PC-9 (cell line): ENCODE data around the gene ZNF593OS. TPM values are rescaled to one million over a fixed set of nuclear protein-coding genes. Genes with fewer than 3 reads are reported as not detected.

Experiments
- BruUV-seq: library from RNA; stranded (reverse); fragments of 400-500 nt; replicated peaks from 2 replicates; lab custom pipeline; 2021; lab: Mats Ljungman, UMichigan
- CTCF ChIA-PET: fragments of 300-600 bp; sonication (Branson Sonifier 250); formaldehyde crosslinking; loops from one replicate; lab custom pipeline; 2022; ENCODE audit warnings: antibody characterized with exemption; lab: Charles Lee
- POLR2A ChIA-PET: fragments of 300-600 bp; sonication (Branson Sonifier 250); formaldehyde crosslinking; loops from one replicate; lab custom pipeline; 2022; ENCODE audit warnings: antibody characterized with exemption; ENCODE audit not compliant: unreplicated experiment; lab: Charles Lee
- DNase-seq, 2 experiments: peaks; one replicate each; pipeline versions ENCODE4 v3.0.0 to v3.0.0-alpha.2; 2015 to 2022; ENCODE audit warnings: mixed read lengths in 1 of 2
- H2AFZ ChIP-seq: fragments of 200-600 bp; sonication (generic); 2 replicates; pipeline ENCODE4 v1.8.1; 2017; ENCODE audit warnings: antibody characterized with exemption
- H3F3A ChIP-seq: fragments of 200-600 bp; sonication (generic); 2 replicates; pipeline ENCODE4 v1.8.1; 2017; ENCODE audit warnings: antibody characterized with exemption, mild to moderate bottlenecking, low read depth; ENCODE audit not compliant: insufficient read depth
- H3K27ac ChIP-seq: fragments of 200-600 bp; sonication (generic); 2 replicates; pipeline ENCODE4 v1.6.1; 2016; ENCODE audit warnings: mixed run types
- H3K27me3 ChIP-seq: fragments of 200-600 bp; sonication (generic); 2 replicates; pipeline ENCODE4 v1.6.1; 2016; ENCODE audit warnings: low read depth, mixed run types; ENCODE audit not compliant: insufficient read depth
- H3K36me3 ChIP-seq: fragments of 200-600 bp; sonication (generic); 2 replicates; pipeline ENCODE4 v1.6.1; 2016; ENCODE audit warnings: low read depth, mixed run types
- H3K4me1 ChIP-seq: fragments of 200-600 bp; sonication (generic); replicated peaks from 2 replicates; pipeline ENCODE4 v1.6.1; 2016; ENCODE audit warnings: mixed run types; ENCODE audit not compliant: insufficient read depth
- H3K4me2 ChIP-seq: fragments of 200-600 bp; sonication (generic); 2 replicates; pipeline ENCODE4 v1.6.1; 2017; ENCODE audit warnings: mixed run types
- H3K4me3 ChIP-seq: fragments of 200-600 bp; sonication (generic); 2 replicates; pipeline ENCODE4 v1.6.1; 2016; ENCODE audit warnings: mixed run types
- H3K79me2 ChIP-seq: fragments of 200-600 bp; sonication (generic); 2 replicates; pipeline ENCODE4 v1.6.1; 2017; ENCODE audit warnings: low read depth, mixed run types
- H3K9me2 ChIP-seq: fragments of 200-600 bp; sonication (generic); 2 replicates; pipeline ENCODE4 v1.8.1; 2017; ENCODE audit warnings: mild to moderate bottlenecking; ENCODE audit not compliant: insufficient read depth
- H3K9me3 ChIP-seq: fragments of 200-600 bp; sonication (generic); 2 replicates; pipeline ENCODE4 v1.8.1; 2016; ENCODE audit warnings: low read depth; ENCODE audit not compliant: insufficient read depth
- H4K20me1 ChIP-seq: fragments of 200-600 bp; sonication (generic); 2 replicates; pipeline ENCODE4 v1.8.1; 2017; ENCODE audit not compliant: insufficient read depth
- EZH2 ChIP-seq: fragments of 200-600 bp; sonication (generic); IDR thresholded peaks from 2 replicates; pipeline ENCODE4 v1.8.0; 2017; ENCODE audit warnings: antibody characterized with exemption, low read depth
- intact Hi-C: fragments of 100-400 bp; cut with micrococcal nuclease; formaldehyde crosslinking; loops from one replicate; pipeline ENCODE4 v1.10.0; 2022; ENCODE audit not compliant: unreplicated experiment
- total RNA-seq: library from RNA; stranded (reverse); gene quantifications from 2 replicates; pipeline ENCODE4 v1.2.3, GENCODE V29; 2021
- TF ChIP-seq, protein P1 (sequence below): fragments of 200-600 bp; sonication (generic); conservative IDR thresholded peaks from 2 replicates; pipeline ENCODE4 v1.6.1; 2017; ENCODE audit warnings: mixed run types, antibody characterized with exemption, mild to moderate bottlenecking, moderate library complexity

Gene ZNF593OS
- total RNA-seq, 1 experiment from 2014 or later = not detected

DNA sequence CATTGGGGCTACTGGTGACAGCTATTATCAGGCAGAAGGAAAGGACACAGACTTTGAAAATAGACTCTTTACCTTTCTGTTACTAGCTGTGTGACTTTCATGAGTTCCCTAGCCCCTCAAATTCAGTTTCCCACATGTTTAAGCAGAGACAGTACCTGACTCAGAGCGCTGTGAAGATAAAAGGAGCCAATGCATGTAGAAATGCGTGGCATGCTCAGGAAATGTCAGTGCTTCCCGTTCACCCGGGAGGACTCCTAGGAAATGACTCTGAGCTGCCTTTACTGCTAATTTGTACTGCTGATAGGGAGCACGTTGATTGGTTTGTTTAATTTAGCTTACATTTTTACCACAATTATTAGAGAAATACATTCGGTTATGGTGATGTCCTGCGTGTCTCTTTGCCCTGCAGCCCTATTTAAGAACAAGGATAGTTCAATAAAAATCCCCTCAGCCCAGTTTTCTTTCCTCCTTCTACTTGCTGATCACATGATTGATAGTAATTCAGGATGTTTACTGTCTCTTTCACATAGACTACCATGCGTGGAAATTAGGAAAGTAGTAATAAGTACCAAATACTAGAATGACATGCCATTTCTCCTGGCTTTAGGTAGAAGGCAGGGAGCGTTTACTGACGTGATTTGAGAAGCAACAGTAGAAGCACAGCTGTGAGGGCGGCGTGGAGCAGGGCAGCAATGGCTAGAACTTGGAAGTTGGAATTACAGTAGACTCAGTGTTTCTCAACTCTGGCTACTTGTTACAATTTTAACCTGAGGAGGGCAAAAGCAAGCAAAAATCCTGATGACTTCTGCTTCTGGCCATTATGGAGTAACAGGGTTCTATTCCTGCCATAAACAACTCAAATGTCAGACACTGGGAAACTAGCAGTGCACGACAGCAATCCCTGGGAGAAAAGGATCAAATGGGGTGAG lies 44.1 kb downstream of the ZNF593OS start:
- TF ChIP-seq, protein P1, sequence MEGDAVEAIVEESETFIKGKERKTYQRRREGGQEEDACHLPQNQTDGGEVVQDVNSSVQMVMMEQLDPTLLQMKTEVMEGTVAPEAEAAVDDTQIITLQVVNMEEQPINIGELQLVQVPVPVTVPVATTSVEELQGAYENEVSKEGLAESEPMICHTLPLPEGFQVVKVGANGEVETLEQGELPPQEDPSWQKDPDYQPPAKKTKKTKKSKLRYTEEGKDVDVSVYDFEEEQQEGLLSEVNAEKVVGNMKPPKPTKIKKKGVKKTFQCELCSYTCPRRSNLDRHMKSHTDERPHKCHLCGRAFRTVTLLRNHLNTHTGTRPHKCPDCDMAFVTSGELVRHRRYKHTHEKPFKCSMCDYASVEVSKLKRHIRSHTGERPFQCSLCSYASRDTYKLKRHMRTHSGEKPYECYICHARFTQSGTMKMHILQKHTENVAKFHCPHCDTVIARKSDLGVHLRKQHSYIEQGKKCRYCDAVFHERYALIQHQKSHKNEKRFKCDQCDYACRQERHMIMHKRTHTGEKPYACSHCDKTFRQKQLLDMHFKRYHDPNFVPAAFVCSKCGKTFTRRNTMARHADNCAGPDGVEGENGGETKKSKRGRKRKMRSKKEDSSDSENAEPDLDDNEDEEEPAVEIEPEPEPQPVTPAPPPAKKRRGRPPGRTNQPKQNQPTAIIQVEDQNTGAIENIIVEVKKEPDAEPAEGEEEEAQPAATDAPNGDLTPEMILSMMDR = no peak
- no peak for TF ChIP-seq EZH2
- no peak overlapping the region for H2AFZ ChIP-seq
- H3K36me3 ChIP-seq = peaks cover 9% of the 10 kb centered on the region
- H3K27me3 ChIP-seq = no peaks in the 10 kb centered on the region
- intact Hi-C loops = no loop called here
- H3K27ac ChIP-seq = peak overlapping the region; percentile 95
- peaks cover 39% of the 10 kb centered on the region for H3F3A ChIP-seq
- CTCF ChIA-PET = interaction anchor here (0.6 to 1.5 kb wide), 6 partner anchors 14 to 250 kb away, joined by 3 to 7 read pairs (median 4); no protein-coding TSS in a partner anchor
- H3K9me2 ChIP-seq = no peaks in the 10 kb centered on the region
- H3K4me2 ChIP-seq = peak overlapping the region; percentile 52
- no peaks in the 10 kb centered on the region for H3K9me3 ChIP-seq
- BruUV-seq = no TSS peak
- H3K4me1 ChIP-seq = peaks cover 52% of the 10 kb centered on the region
- DNase-seq = no peak
- no peak overlapping the region for H3K4me3 ChIP-seq
- peaks cover 21% of the 10 kb centered on the region for H3K79me2 ChIP-seq
- POLR2A ChIA-PET = interaction anchor here (0.6 kb wide), 2 partner anchors 14 to 264 kb away, joined by 3 to 6 read pairs; no protein-coding TSS in a partner anchor
- no peaks in the 10 kb centered on the region for H4K20me1 ChIP-seq

DNA sequence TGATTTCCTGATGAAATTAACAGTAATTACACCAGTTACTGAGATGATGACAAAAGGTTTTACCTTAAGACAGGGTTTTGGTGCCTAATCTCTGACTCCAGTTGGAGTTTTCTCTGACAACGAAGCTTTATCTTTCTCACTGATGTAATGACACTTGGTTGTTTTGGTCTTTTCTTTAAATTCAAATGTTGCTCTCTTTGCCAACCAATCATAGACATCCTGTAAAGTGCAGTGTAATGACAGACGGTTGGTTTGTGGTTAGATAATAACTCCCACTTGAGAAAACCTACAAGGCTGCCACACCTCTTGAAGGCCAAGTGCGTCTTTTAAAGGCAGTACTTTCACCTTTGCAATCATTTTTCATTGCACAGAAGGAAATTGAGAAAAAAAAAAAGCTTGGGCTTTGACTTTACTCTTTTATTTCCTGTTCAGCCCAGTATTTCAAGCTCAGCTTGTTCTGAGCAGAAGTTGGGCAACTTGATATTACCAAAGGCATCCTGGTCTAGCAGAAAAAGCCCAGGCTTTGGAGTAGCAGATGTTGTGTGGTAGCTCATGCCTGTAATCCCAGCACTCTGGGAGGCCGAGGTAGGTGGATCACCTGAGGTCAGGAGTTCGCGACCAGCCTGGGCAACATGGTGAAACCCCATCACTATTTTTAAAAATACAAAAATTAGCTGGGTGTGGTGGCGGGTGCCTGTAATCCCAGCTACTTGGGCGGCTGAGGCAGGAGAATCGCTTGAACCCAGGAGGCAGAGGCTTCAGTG lies 45.1 kb downstream of the ZNF593OS start:
- H3K27ac ChIP-seq = peak overlapping the region; percentile 95
- BruUV-seq = TSS peak; percentile 62
- peaks cover 49% of the 10 kb centered on the region for H3F3A ChIP-seq
- H3K4me3 ChIP-seq = peak overlapping the region; percentile 32; the same call in 1 of the 2 replicates
- peak overlapping the region; percentile 74 for H3K4me2 ChIP-seq
- H3K27me3 ChIP-seq = no peaks in the 10 kb centered on the region
- no peaks in the 10 kb centered on the region for H3K9me2 ChIP-seq
- H3K9me3 ChIP-seq = no peaks in the 10 kb centered on the region
- POLR2A ChIA-PET = interaction anchor here (0.5 to 0.7 kb wide), 11 partner anchors 13 to 893 kb away, joined by 3 to 9 read pairs (median 4); partner anchors contain the start of gene CRYBG2
- peak; percentile 67 to 97 for DNase-seq
- H4K20me1 ChIP-seq = no peaks in the 10 kb centered on the region
- intact Hi-C loops = loop anchor here (1.0 kb wide), 1 partner anchor 15 kb away; the partner anchor contains the start of gene PDIK1L
- H2AFZ ChIP-seq = no peak overlapping the region
- peaks cover 25% of the 10 kb centered on the region for H3K79me2 ChIP-seq
- H3K4me1 ChIP-seq = peaks cover 62% of the 10 kb centered on the region
- CTCF ChIA-PET = interaction anchor here (0.6 to 1.6 kb wide), 5 partner anchors 13 to 251 kb away, joined by 3 to 5 read pairs (median 4); no protein-coding TSS in a partner anchor
- TF ChIP-seq, protein P1 = no peak
- TF ChIP-seq EZH2 = no peak
- peaks cover 16% of the 10 kb centered on the region for H3K36me3 ChIP-seq

DNA sequence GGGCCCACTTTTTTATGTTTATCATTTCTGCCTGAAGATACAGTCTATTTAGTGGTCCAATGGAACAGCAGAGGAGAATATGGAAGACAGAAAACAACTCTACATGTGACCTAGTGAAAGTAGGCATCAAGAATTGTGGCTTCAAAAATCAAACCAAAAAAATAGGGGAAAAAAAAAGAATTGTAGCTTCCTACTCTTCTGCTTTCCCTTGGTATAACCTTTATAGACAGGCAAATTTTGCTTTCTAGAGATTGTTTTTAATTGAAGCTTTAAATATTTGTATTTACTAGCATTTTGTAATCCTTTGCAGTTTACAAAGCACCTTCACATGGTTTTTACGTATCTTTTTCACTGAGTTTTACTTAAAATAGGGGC lies 45.7 kb downstream of the ZNF593OS start:
- H3K4me1 ChIP-seq = peaks cover 68% of the 10 kb centered on the region
- no peaks in the 10 kb centered on the region for H3K9me3 ChIP-seq
- ChIA-PET CTCF (interaction anchor here (0.6 to 1.6 kb wide), 3 partner anchors 12 to 230 kb away, joined by 3 to 5 read pairs (median 4); no protein-coding TSS in a partner anchor), POLR2A (interaction anchor here (0.6 to 0.7 kb wide), 4 partner anchors 177 to 892 kb away, joined by 3 to 9 read pairs (median 4); no protein-coding TSS in a partner anchor)
- DNase-seq = no peak
- H3K36me3 ChIP-seq = peaks cover 16% of the 10 kb centered on the region
- H2AFZ ChIP-seq = no peak overlapping the region
- peak overlapping the region; percentile 95 for H3K27ac ChIP-seq
- peaks cover 25% of the 10 kb centered on the region for H3K79me2 ChIP-seq
- peaks cover 53% of the 10 kb centered on the region for H3F3A ChIP-seq
- H3K27me3 ChIP-seq = no peaks in the 10 kb centered on the region
- BruUV-seq = TSS peak; percentile 95
- TF ChIP-seq, protein P1 = no peak
- TF ChIP-seq EZH2 = no peak
- intact Hi-C loops = loop anchor here (1.0 kb wide), 1 partner anchor 15 kb away; the partner anchor contains the start of gene PDIK1L
- no peaks in the 10 kb centered on the region for H4K20me1 ChIP-seq
- peak overlapping the region; percentile 74 for H3K4me2 ChIP-seq
- H3K4me3 ChIP-seq = peak overlapping the region; percentile 32; the same call in 1 of the 2 replicates
- H3K9me2 ChIP-seq = no peaks in the 10 kb centered on the region
